ENCODE data around the gene GNAS-AS1.

GNAS-AS1 gene

GRCh38 chr20:58884966-58885365 is 34.3 kb upstream of the GNAS-AS1 start:
- no peak for DNase-seq

- no peak for DNase-seq
Measured at GRCh38 chr20:58883241-58883691, 32.6 kb upstream of the GNAS-AS1 start.

- no peak for DNase-seq
Measured at GRCh38 chr20:58882704-58883089, 32.0 kb upstream of the GNAS-AS1 start.

- no peak for DNase-seq
Measured at GRCh38 chr20:58880994-58881752, 30.5 kb upstream of the GNAS-AS1 start.

- DNase-seq = no peak
Measured at GRCh38 chr20:58880441-58880840, 29.7 kb upstream of the GNAS-AS1 start.

GRCh38 chr20:58878399-58878798 is 27.7 kb upstream of the GNAS-AS1 start:
- no peak for DNase-seq

GRCh38 chr20:58877976-58878360 is 27.3 kb upstream of the GNAS-AS1 start:
- no peak for DNase-seq

- DNase-seq = no peak
Measured at GRCh38 chr20:58877050-58877975, 26.6 kb upstream of the GNAS-AS1 start.

- no peak for DNase-seq
Measured at GRCh38 chr20:58876437-58876836, 25.7 kb upstream of the GNAS-AS1 start.

GRCh38 chr20:58875541-58876134 is 24.9 kb upstream of the GNAS-AS1 start:
- DNase-seq = no peak

- DNase-seq = no peak
Measured at GRCh38 chr20:58875111-58875510, 24.4 kb upstream of the GNAS-AS1 start.

GRCh38 chr20:58874469-58874868 is 23.8 kb upstream of the GNAS-AS1 start:
- no peak for DNase-seq

GRCh38 chr20:58871533-58872102 is 20.9 kb upstream of the GNAS-AS1 start:
- no peak for DNase-seq

- DNase-seq = peak; percentile 20 to 31 (median 22)
Measured at GRCh38 chr20:58870293-58871014, 19.8 kb upstream of the GNAS-AS1 start.

GRCh38 chr20:58869662-58870227 is 19.0 kb upstream of the GNAS-AS1 start:
- DNase-seq = no peak

GRCh38 chr20:58868795-58869194 is 18.1 kb upstream of the GNAS-AS1 start:
- DNase-seq = no peak

- no peak for DNase-seq
Measured at GRCh38 chr20:58867211-58867610, 16.5 kb upstream of the GNAS-AS1 start.

GRCh38 chr20:58865843-58866242 is 15.1 kb upstream of the GNAS-AS1 start:
- no peak for DNase-seq

- no peak for DNase-seq
Measured at GRCh38 chr20:58864346-58864745, 13.6 kb upstream of the GNAS-AS1 start.

GRCh38 chr20:58863044-58863790 is 12.5 kb upstream of the GNAS-AS1 start:
- DNase-seq = no peak
